PC-3 (cell line): ENCODE results near the gene LAMTOR5.

Source experiments
- CTCF ChIP-seq: fragments of 300-600 bp; sonication (generic); conservative IDR thresholded peaks from 2 replicates; pipeline ENCODE4 v1.5.1; 2017; ENCODE audit warnings: antibody characterized with exemption, low read depth, mild to moderate bottlenecking, low read length
- EZH2 ChIP-seq: fragments of 300-600 bp; sonication (generic); IDR thresholded peaks from one replicate; pipeline ENCODE4 v1.6.1; 2017; ENCODE audit warnings: antibody characterized with exemption, mild to moderate bottlenecking, low read length; ENCODE audit not compliant: unreplicated experiment
- EZH2phosphoT487 ChIP-seq: fragments of 300-600 bp; sonication (generic); IDR thresholded peaks from 2 replicates; pipeline ENCODE4 v1.6.1; 2018; ENCODE audit warnings: mild to moderate bottlenecking, antibody characterized with exemption, low read length, borderline replicate concordance

GRCh38 chr1:110418729-110419128 is 11.2 kb upstream of the LAMTOR5 start:
- TF ChIP-seq CTCF (no peak), EZH2 (no peak), EZH2phosphoT487 (no peak)
